HL-60/S4 (cell line): Measurements from ENCODE around the gene RNU6-9.
"Not testable (repeated sequence)": the region's sequence is repeated elsewhere in the genome, so short reads cannot be mapped to it uniquely, and the experiment has no call there.

Experiments used
- in situ Hi-C: fragments of 300-500 bp; cut with MboI; formaldehyde crosslinking; loops from 2 replicates; pipeline ENCODE4 v1.14.3; 2022; ENCODE audit warnings: low sequenced_read_pairs

RNU6-9 gene

DNA sequence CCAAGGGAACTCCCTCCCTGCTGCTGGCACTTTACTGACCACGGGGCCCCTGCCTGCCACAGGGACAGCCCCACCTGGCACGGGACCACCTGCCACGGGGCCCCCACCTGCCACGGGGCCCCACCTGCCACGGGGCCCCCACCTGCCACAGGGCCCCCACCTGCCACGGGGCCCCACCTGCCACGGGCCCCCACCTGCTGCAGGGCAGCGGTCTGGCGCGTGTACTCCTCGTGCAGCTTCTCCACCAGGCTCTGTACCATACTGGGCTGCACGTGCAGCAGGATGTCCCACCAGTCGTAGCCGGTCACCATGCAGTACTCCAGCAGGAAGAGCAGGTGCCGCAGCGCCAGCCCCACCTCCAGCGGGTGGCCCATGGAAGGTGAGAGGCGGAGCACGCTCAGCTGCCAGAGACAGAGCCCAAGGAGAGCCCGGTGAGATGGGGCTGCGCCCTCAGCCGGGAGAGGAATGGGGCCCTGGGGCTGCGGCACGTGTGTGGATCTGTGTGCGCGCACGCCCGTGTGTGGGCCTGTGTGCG lies 16.4 kb upstream of the RNU6-9 start:
- in situ Hi-C loops, result no loop called here

DNA sequence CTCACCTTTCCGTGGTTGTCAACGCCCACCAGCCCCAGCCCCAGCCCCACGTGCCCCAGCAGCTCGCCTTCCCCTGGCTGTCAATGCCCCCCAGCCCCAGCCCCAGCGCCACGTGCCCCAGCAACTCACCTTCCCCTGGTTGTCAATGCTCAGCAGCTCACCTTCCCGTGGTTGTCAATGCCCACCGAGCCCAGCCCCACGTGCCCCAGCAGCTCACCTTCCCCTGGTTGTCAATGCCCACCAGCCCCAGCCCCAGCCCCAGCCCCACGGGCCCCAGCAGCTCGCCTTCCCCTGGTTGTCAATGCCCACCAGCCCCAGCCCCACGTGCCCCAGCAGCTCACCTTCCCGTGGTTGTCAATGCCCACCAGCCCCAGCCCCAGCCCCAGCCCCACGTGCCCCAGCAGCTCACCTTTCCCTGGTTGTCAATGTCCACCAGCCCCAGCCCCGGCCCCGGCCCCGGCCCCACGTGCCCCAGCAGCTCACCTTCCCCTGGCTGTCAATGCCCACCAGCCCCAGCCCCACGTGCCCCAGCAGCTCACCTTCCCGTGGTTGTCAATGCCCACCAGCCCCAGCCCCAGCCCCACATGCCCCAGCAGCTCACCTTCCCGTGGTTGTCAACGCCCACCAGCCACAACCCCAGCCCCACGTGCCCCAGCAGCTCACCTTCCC lies 15.2 kb upstream of the RNU6-9 start:
- in situ Hi-C loops, result not testable (repeated sequence)

DNA sequence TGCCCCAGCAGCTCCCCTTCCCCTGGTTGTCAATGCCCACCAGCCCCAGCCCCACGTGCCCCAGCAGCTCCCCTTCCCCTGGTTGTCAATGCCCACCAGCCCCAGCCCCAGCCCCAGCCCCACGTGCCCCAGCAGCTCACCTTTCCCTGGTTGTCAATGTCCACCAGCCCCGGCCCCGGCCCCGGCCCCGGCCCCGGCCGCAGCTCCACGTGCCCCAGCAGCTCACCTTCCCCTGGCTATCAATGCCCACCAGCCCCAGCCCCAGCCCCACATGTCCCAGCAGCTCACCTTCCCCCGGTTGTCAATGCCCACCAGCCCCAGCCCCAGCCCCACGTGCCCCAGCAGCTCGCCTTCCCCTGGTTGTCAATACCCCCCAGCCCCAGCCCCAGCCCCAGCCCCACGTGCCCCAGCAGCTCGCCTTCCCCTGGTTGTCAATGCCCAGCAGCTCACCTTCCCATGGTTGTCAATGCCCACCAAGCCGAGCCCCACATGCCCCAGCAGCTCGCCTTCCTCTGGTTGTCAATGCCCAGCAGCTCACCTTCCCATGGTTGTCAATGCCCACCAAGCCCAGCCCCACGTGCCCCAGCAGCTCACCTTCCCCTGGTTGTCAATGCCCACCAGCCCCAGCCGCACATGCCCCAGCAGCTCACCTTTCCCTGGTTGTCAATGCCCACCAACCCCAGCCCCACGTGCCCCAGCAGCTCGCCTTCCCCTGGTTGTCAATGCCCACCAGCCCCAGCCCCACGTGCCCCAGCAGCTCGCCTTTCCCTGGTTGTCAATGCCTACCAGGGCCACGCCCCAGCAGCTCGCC lies 14.3 kb upstream of the RNU6-9 start:
- in situ Hi-C loops, result not testable (repeated sequence)

DNA sequence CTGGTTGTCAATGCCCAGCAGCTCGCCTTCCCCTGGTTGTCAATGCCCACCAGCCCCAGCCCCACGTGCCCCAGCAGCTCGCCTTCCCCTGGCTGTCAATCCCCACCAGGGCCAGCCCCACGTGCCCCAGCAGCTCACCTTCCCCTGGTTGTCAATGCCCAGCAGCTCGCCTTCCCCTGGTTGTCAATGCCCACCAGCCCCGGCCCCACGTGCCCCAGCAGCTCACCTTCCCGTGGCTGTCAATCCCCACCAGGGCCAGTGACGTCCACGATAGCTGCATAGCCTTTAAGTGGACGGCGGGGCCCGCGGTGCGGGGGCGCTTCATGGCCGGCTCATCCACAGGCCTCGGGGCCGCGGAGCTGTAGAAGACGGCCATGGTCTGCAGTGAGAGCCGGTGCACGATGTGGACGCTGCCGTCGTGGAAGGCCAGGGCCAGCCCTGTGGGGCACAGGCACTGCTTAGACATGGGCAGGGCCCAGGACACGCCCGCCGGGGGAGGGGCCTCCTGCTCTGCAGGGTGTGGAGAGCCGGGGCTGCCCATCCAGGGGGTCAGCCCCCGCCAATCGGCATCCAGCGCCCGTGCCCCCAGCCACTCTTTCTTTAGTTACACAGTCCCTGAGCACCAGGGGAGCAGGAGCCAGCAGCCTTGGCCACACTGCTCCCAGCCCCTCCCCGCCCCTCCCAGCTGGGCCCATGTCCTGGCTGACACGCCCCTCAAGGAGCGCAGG lies 13.4 kb upstream of the RNU6-9 start:
- in situ Hi-C loops, result no loop called here

DNA sequence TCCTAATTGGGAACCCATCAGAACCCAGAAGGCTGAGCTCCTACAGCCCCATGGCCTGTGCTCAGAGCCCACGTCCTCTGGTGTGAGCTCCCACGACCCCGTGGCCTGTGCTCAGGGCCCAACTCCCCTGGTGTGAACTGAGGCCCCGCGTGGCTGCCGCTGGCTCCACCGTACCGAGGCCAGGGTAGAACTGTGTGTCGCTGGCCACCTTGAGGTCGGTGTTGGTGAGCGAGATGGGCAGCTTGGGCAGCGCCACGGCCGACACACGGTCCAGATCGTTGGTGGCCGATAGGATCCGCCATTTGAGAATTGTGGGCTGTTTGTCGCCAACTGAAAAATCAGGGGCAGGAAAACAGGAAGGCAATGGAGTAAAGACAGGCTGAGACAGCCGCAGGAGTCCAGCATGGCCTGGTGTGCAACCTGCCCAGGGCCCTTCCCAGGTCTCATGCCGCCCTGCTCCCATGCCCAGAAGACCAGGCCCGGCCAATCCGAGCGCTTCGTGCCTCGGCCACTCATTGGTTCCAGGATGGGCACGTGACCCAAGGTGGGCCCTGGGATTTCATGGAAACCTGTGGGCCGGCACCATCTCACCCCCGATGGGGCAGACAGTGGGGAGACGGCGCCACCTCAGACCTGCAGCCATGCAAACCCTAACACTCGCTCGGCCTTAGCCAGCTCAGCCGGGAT lies 11.8 kb upstream of the RNU6-9 start:
- in situ Hi-C loops, result no loop called here

DNA sequence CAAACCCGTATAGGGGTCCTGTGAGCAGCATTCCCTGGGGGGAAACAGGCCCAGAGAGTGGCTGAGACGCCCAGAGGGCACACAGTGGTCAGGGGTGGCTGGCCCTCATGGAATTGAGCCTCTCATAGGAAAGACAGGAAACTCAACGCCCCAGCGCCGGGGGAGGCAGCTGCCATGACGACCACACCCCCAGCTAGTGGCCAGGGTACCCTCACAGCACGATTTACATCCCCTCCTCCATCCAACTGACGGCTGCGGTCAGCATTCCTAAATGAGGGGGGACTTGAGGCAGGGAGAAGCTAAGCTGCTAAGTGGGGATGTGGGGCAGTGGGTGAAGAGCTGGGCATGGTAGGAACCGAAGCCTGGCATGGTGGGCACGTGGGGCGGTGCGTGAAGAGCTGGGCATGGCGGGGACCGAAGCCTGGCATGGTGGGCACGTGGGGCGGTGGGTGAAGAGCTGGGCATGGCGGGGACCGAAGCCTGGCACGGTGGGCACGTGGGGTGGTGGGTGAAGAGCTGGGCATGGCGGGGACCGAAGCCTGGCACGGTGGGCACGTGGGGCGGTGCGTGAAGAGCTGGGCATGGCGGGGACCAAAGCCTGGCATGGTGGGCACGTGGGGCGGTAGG lies 10.3 kb upstream of the RNU6-9 start:
- in situ Hi-C loops, result no loop called here

DNA sequence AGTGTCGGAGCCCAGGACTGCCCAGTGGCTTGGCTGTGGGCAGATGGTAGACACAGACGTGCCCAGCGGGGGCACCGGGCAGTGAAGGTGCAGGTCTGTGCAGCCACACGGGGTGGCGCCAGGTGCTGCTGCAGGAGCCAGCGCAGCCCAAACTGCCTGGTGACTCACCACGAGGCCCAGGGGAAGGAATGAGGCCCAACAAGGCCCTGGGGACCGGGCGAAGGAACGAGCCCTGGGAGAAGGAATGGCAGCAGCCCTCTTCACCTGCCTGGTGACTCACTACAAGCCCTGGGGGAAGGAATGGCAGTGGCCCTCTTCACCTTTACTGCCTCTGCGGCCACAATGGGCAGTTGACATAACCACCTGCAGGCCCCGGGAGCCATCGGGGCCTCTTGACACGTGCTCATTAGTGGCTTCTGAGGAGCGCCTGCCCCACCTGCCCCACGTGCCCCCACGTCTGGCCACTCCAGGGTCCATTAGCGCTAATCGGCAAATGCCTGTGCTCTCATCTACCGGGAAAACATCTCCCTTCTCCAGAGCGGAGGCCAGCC lies 9.5 kb upstream of the RNU6-9 start:
- in situ Hi-C loops, result no loop called here

DNA sequence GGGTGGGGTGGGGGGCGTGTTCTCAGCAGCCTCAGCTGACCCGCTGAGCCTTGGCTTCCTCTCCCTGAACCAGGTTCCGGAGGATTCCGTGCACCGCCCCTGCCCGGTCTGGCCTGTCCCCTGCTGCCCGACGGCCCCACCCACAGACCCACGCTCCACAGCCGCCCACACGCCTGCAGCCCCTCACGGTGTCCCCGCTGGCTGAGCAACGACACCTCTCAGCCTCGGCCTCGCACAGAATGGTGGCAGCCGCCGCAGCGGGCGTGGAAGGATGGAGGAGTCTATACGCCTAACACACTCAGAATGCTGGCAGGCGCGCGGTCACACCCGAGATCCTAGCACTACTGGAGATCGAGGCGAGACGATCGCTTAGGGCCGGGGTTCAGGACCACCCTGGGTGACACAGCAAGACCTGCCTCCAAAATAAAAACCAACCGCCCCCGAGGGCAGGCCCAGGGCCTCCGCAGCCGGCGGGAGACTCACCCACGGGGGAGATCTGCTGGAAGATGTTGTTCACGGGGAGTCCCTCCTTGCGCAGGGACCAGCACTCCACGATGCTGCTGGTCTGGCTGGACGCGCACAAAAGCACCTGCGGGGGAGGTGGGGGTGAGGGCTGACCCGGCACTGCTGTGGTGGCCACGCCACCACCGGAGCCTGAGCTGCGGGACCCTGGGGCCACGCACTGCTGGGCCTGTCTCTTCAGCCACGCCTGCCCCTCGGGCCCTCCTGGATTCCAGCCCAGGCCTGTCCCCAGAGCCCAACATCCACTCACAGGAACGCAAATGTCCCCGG lies 8.7 kb upstream of the RNU6-9 start:
- in situ Hi-C loops, result no loop called here

DNA sequence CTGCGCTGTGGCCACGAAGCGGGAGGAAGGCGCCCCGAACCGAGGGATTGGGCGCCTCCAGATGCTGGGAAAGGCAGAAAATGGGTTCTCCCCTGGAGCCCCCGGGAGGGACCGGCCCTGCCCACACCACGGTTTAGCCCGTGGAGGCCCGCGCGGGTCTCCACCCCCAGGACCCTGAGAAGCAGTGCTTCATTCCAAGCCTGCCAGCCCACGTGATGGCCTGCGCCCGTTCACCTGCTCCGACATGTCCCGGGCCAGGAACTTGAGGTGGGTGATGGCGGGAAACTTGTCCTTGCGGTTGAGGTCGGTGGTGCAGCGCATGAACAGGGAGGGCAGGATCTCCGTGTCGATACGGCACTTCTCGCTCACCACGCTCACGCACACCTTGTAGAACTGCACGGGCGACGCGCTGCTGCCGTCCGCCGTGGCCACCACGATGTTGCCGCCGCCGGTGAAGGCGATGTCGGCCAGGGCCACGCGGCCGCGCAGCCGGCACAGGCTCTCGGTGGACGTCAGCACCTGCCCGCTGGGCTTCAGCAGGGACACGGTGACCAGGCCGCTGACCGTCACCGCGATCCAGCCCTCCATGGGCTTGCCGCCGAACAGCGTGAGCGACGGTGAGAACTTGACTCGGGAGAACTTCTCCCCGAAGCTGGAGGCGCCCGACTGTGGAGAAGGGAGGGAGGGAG lies 7.6 kb upstream of the RNU6-9 start:
- in situ Hi-C loops, result no loop called here

DNA sequence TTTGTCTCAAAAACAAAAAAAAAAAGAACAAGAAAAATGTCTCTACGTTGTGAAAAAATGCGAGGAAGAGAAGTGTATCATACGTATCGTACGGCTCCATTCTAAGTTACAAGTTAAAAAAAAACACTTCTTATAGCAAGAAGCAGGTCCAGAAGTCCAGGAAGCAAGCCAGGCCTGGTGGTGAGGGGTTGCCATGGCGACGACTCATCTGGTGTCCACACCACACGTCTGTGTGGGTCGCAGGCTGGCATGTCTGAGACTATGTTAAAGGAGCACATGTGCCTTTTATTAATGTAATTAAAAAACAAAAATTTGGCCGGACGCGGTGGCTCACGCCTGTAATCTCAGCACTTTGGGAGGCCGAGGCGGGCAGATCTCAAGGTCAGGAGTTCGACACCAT lies 6.2 kb upstream of the RNU6-9 start:
- in situ Hi-C loops, result no loop called here

DNA sequence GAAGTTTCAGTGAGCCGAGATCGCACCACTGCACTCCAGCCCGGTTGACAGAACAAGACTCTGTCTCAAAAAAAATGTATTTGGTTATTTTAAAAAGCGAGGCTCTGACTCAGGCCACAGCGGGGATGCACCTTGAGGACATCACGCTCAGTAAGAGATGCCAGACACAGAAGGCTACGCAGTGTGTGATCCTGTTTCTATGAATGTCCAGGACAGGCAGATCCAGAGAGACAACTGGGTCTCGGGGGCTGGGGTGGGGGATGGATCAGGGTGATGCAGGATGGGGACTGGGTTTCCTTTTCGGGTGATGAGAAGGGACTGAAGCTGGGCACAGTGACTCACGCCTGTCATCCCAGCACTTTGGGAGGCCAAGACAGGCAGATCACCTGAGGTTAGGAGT lies 5.7 kb upstream of the RNU6-9 start:
- in situ Hi-C loops, result no loop called here

DNA sequence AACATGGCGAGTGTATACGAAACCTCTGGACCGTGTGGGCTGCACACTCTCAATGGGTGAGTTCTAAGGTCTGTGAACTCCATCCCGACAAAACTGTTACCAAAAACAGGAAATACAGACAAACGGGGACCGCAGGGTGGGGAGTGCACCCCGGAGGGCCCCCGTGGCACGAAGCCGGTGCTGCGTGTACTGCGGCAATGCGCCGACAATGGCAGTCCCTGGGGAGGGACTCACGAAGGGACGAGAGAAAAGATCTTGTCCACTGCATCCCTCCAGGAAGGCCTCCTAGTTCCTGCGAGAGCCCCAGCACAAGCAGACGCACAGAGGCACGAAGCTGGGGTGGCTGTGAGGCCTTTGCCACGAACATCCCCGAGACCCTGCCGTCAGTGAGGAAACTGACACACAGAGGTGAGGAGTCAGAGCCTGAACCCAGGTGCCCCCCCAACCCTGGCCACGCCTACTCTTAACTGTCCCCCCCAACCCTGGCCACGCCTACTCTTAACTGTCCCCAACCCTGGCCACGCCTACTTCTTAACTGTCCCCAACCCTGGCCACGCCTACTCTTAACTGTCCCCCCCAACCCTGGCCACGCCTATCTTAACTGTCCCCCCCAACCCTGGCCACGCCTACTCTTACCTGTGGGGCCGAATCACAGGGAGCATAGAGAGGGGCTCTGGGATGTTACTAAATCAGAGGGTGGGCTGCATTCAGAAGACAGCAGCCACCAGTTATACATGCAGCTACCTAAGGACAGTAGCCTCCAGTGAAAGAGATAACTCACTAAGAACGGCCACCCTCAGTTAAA lies 4.5 kb upstream of the RNU6-9 start:
- in situ Hi-C loops, result no loop called here

DNA sequence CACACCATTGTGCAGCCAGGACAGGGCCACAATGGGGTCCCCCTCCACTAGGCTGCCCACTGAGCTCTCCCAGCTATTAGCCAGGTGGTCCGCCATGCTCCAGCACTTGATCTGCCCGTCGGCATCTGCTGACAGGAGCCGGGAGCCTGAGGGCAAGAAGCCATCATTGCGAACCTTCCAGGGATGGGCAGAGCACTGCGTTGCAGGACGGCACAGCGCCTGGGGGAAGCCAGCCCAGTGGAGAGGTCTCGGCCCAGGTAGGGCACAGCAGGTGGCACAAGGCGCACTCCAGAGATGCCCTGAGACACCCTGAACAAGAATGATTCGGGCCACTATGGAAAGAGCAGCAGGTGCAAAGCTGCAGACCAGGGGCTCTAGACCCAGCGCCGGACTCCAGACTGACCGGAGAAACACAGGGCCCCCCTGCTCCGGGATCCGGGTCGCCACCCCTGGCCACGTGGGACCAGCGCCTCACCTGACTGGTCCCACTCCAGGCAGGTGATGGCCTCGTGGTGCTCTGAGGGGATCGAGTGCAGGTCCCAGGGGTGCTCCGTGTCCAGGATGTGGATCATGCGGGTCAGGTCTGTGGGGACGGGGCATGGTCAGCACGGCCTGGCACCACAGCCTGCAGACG lies 3.5 kb upstream of the RNU6-9 start:
- in situ Hi-C loops, result no loop called here

DNA sequence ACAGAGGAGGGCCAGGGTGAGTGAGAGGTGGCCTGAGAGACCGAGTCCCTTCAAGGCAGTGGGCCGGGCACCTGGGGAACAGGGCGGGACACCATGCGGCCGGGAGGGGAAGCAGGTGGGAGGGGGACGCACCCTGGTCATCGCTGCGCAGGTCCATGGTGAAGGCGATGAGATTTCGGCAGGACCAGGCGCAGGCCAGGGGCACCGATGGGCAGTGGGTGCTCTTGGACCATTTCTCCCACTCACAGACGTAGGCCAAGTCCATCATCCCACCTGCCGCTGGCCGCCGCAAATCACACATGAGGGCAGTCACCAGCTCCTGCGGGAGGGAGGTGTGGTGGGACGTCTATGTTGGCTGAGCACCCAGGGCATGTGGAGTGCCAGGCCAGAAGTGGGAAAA lies 2.5 kb upstream of the RNU6-9 start:
- in situ Hi-C loops, result no loop called here

DNA sequence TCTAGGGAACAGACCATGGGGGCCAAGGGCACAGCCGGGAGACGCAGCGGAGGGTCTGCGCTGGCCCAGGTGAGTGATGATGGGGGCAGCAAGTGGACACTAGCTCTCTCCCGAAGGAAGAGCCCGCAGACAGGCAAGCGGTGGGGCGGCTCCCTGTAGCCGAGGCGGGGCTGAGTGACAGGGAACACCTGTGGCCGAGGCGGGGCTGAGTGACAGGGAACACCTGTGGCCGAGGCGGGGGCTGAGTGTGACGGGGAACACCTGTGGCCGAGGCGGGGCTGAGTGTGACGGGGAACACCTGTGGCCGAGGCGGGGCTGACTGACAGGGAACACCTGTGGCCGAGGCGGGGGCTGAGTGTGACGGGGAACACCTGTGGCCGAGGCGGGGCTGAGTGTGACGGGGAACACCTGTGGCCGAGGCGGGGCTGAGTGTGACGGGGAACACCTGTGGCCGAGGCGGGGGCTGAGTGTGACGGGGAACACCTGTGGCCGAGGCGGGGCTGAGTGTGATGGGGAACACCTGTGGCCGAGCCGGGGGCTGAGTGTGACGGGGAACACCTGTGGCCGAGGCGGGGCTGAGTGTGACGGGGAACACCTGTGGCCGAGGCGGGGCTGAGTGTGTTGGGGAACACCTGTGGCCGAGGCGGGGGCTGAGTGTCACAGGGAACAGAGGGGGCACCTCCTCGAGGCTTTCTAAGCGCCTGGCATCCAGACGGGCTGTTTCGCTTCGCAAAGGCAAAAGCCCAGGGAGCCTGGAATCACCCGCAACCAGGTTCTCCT lies 1.7 kb upstream of the RNU6-9 start:
- in situ Hi-C loops, result not testable (repeated sequence)

DNA sequence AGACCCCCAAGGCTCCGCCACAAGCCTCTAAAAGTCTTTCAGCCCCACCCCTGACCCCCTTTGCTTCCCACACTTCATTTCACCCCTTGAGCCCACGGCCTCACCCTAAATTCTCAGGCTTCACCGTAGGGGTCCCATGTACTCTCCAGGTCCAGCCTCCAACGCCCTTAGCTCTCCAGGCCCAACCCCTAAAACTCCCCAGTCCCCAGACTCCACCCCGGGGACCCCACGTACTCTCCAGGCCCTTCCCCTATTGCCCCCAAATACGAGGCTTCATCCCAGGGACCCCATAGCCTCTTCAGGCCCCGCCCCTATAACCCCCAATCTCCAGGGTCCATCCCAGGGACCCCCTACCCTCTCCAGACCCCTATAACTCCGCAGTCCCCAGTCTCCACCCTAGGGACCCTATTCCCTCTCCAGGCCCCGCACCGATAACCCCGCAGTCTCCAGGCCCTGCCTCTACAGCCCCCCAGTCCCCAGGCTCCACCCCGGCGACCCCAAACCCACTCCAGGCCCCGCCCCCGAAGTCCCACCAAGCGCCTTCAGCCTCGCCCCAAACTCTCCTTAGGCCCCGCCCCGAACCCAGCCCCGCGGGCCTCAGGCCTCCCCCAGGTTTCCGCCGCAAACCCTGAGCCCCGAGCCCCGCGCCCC lies 916 bp upstream of the RNU6-9 start:
- in situ Hi-C loops, result no loop called here
